ENCODE measurements around the gene COL6A5.

DNA sequence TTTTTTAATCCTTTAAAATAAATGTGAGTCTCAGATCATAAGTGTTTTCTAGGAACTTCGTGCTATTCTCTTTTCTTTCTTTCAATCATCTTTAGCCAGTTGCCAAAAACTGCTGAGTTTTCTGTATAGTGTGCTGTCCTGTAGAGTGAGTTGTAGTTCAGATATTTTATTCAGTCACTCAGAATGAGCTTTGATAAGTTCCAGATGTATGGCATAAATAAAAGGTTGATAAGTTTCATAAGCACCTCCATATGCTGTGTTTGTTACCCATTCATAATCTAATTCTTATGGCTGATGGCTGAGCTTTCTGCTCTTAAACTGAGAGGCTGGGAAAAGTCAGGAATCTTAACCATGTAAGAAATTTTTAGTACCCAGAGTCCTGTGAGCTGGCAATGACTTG lies 112.2 kb downstream of the COL6A5 start:
- TF ChIP-seq EZH2 (IDR thresholded peaks at IDR 0.05; ENCODE audit: borderline replicate concordance, low read depth, low read length, poor library complexity, severe bottlenecking): no peak
- TF ChIP-seq, protein P1, sequence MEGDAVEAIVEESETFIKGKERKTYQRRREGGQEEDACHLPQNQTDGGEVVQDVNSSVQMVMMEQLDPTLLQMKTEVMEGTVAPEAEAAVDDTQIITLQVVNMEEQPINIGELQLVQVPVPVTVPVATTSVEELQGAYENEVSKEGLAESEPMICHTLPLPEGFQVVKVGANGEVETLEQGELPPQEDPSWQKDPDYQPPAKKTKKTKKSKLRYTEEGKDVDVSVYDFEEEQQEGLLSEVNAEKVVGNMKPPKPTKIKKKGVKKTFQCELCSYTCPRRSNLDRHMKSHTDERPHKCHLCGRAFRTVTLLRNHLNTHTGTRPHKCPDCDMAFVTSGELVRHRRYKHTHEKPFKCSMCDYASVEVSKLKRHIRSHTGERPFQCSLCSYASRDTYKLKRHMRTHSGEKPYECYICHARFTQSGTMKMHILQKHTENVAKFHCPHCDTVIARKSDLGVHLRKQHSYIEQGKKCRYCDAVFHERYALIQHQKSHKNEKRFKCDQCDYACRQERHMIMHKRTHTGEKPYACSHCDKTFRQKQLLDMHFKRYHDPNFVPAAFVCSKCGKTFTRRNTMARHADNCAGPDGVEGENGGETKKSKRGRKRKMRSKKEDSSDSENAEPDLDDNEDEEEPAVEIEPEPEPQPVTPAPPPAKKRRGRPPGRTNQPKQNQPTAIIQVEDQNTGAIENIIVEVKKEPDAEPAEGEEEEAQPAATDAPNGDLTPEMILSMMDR (conservative IDR thresholded peaks at IDR 0.05; ENCODE audit: low read depth, low read length): no peak

Measured in A673 (cell line).